Effector memory CD4-positive, alpha-beta T cell (primary cell): Measurements from ENCODE around the gene ATG9B.

Source experiments
- DNase-seq, 3 donors: peaks; one replicate each; pipeline ENCODE4 v3.0.0-alpha.2; 2020
- H3K27ac ChIP-seq: 2 replicates; pipeline ENCODE4 v1.7.0; 2013; ENCODE audit warnings: mild to moderate bottlenecking, low read length, moderate library complexity; ENCODE audit not compliant: insufficient read depth, poor library complexity, severe bottlenecking
- H3K27me3 ChIP-seq: replicated peaks from 2 replicates; pipeline ENCODE4 v1.7.0; 2013; ENCODE audit warnings: mild to moderate bottlenecking, low read length; ENCODE audit not compliant: insufficient read depth, control insufficient read depth, poor library complexity, severe bottlenecking
- H3K36me3 ChIP-seq: 2 replicates; pipeline ENCODE4 v1.7.0; 2013; ENCODE audit warnings: mild to moderate bottlenecking, low read length, moderate library complexity; ENCODE audit not compliant: control insufficient read depth, insufficient read depth
- H3K4me1 ChIP-seq: 2 replicates; pipeline ENCODE4 v1.7.0; 2013; ENCODE audit warnings: low read length, mild to moderate bottlenecking; ENCODE audit not compliant: control insufficient read depth, insufficient read depth, poor library complexity, severe bottlenecking
- H3K4me3 ChIP-seq: 2 replicates; pipeline ENCODE4 v1.7.0; 2013; ENCODE audit warnings: low read length, low read depth, mild to moderate bottlenecking; ENCODE audit not compliant: insufficient read depth, poor library complexity, severe bottlenecking
- H3K9me3 ChIP-seq: 2 replicates; pipeline ENCODE4 v1.7.0; 2013; ENCODE audit warnings: mild to moderate bottlenecking, low read length, moderate library complexity; ENCODE audit not compliant: control insufficient read depth

Gene ATG9B

DNA sequence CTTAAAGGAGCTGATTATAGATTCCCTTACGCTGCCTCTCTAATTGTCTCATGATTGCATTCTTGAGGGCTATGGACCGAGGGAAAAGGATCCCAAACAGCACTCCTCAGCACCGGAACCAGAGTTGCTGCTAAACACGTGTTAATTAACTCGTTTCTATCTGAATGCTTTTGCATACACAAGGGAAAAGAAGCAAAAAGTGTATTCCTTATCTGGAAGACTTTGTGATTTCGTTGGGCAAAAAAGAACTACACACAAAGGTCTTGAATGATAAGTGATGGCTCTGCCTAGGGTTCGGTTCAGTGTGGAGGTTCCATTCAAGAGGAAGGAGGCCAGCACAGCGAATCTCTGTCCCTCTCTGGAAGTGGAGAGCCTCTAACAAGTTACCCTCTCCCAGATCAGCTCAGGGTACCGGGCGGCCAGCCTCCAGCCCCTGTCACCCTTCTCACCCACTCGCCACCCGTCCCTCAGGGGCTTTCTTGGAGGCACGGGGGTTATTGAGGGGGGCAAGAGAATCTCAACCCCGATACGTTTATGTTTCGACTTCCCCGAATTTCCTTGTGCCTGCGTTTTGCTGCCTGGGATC lies 34.6 kb upstream of the ATG9B start:
- no peaks in the 10 kb centered on the region for H3K27me3 ChIP-seq
- H3K4me1 ChIP-seq, result peaks cover 29% of the 10 kb centered on the region
- peak overlapping the region; percentile 77 for H3K27ac ChIP-seq
- peaks cover 5% of the 10 kb centered on the region for H3K36me3 ChIP-seq
- no peak for DNase-seq
- H3K9me3 ChIP-seq, result no peaks in the 10 kb centered on the region
- peak overlapping the region; percentile 66 for H3K4me3 ChIP-seq

DNA sequence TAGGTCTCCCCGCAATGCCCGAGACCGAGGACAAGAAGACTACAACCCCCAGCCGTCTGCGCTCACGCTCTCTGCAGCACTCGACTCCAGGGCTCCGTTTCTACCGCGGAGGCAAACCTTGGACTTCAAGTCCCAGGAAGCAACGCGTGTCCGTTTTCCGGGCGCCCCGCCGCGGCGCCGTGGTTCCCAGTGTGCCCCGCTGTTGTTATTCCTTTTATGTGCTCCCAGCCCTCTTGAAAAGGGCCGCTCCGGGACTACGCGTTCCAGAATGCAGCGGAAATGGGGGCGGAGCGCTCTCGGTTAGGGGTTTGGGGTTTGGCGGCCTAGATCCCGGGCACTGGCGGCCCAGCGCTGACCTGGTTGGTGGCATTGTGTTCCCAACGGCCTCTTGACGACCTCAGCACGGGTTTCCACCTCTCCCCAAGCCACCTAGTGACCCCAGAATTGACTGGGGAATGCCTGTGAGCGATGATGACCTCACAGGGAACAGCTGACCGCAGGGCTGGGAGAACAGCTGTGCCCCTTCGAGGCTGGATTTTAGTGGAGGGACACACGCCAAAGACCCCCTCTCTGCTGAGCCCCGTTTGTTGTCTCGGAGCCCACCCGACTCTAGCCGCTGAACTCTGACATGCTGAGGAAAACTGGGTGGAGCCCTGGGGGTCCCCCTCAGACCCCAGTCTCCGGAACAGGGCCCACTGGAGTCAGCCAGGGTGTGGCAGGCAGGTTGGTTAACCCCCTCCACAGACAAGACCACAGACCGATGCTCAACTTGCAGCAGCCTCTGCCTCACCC lies 33.9 kb upstream of the ATG9B start:
- peaks cover 29% of the 10 kb centered on the region for H3K4me1 ChIP-seq
- DNase-seq, result peak; percentile 92 to 97 (median 97)
- no peaks in the 10 kb centered on the region for H3K27me3 ChIP-seq
- H3K9me3 ChIP-seq, result no peaks in the 10 kb centered on the region
- peak overlapping the region; percentile 66 for H3K4me3 ChIP-seq
- H3K27ac ChIP-seq, result peak overlapping the region; percentile 77
- H3K36me3 ChIP-seq, result peaks cover 3% of the 10 kb centered on the region

DNA sequence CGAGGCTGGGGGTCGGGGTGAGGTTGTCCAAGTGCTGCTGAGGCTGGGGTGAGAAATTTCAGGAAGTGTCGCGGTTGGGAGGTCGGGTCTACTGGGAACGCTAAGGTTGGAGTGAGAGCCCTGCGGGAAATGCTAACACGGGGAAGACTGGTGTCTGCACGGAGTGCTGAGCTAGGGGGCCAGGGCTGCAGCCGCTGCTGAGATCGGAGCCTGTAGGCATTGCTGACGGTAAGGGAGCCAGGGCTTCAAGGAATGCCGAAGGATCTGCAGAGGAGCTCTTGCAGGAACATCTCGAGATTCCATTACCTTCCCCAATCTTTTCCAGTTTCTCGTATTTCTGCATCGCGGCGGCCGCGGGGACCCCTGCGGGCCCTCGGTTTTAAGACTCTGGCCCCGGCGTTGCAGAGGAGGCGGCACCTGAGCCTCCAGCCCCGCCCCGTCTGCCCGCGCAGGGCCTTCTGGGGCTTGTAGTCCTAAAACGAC lies 33.3 kb upstream of the ATG9B start, which contains the start of gene CDK5:
TSS of gene CDK5 (minus strand) at position 392 of the 483 bp plus-strand sequence. CDS start at position 343, 49 bp downstream.
- Histone ChIP-seq H3K9me3 (no peaks in the 10 kb centered on the region), H3K4me3 (peak within 1 kb of the TSS; percentile 66), H3K4me1 (peaks cover 29% of the 10 kb centered on the region), H3K27me3 (no peaks in the 10 kb centered on the region), H3K27ac (peak within 1 kb of the TSS; percentile 77), H3K36me3 (peaks cover 2% of the 10 kb centered on the region)
- no peak for DNase-seq

DNA sequence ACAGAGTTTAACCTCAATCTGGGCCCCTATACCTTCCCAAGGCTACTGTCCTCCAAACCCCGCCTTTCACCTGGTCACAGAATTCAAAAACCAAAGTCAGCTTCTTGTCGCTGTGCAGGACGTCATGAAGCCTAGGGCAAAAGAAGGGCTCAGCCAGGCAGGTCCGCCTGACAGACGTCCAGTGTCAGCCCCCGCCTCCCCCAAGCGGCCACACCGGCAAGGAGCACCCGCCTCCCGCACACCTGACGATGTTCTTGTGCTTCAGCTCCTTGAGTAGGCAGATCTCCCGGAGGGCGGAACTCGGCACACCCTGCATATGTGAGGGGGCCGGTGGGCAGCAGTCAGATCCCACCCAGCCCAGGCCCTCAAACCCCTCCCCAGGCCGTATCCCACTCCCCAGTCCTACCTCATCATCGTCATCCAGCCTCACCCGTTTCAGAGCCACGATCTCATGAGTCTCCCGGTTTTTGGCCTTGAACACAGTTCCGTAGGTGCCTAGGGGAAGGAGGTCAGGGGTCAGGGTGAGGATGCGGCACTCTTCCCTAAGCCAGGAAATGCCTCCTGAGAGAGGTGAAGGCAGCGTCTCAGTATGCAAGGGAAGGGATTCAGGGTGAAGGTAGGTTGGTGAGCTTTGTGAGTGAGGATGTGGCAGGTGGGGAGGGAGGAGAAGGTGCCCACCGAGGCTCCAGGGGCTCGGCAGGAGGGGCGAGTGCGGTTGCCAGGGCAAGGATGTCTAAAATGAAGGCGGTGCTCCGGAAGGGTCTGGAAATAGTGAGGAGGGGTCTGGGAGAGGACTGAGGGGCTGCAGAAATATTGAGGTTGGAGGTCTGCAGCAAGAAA lies 32.6 kb upstream of the ATG9B start:
- Histone ChIP-seq H3K27ac (no peak overlapping the region), H3K4me3 (peak overlapping the region; percentile 66), H3K9me3 (no peaks in the 10 kb centered on the region), H3K4me1 (peaks cover 29% of the 10 kb centered on the region), H3K36me3 (no peaks in the 10 kb centered on the region), H3K27me3 (no peaks in the 10 kb centered on the region)
- no peak for DNase-seq

DNA sequence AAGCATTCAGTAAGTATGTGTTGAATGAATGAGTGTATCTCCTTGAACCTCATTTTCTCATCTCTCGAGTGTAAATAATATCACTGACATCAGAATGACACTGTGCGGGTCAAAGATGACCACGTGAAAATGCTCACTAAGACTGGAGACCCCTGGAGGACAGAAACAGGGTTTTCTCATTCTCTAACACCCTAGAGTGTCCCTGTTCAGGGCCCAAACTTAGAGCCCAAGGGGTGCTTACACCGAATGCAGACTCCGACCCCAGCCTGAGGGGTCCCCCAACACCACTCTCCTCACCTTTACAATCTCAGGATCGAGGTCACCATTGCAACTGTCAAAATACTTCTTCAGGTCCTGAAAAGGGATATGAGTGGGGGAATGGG lies 32.0 kb upstream of the ATG9B start:
- Histone ChIP-seq H3K4me3 (no peak overlapping the region), H3K9me3 (no peaks in the 10 kb centered on the region), H3K27me3 (no peaks in the 10 kb centered on the region), H3K4me1 (peaks cover 29% of the 10 kb centered on the region), H3K27ac (no peak overlapping the region), H3K36me3 (no peaks in the 10 kb centered on the region)
- no peak for DNase-seq

DNA sequence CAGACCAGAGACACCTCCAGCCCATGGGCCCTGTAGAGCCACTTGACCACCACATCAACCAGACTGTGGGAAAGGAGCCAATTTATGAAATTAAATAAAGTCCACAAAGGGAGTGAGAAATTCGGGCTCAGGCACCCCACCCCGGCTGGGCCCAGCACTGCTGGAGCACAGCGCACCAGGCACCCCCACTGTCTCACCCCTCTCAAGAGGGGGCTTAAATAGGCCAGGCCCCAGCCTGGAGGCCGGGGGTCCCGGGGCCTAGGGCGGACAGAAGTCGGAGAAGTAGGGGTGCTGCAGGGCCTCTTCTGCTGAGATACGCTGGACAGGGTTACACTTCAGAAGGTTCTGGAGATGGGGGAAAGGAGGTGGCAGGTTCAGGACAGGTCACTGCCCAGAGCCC lies 29.5 kb upstream of the ATG9B start:
- Histone ChIP-seq H3K36me3 (no peaks in the 10 kb centered on the region), H3K4me3 (no peak overlapping the region), H3K27ac (no peak overlapping the region), H3K9me3 (no peaks in the 10 kb centered on the region), H3K4me1 (peaks cover 20% of the 10 kb centered on the region), H3K27me3 (no peaks in the 10 kb centered on the region)
- no peak for DNase-seq

DNA sequence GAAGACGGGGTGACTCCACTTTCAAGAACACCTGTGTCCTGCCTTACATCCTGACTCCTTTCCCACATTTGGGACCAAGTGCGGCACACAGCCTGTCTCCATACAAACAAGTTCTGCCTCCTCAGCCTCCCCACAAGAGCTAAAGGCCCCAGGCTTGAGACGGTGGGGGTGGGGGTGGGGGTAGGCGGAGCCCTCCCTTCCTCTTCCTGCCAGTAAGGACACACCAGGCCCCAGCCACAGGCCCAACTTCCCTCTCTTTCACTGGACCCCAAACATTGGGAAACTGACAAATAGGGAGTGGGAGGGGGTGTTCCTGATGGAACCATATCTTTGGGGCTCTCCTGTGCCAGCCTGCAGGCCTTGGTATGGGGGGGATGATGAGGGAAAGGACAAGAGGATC lies 28.8 kb upstream of the ATG9B start:
- H3K4me3 ChIP-seq, result no peak overlapping the region
- H3K27me3 ChIP-seq, result no peaks in the 10 kb centered on the region
- no peak for DNase-seq

DNA sequence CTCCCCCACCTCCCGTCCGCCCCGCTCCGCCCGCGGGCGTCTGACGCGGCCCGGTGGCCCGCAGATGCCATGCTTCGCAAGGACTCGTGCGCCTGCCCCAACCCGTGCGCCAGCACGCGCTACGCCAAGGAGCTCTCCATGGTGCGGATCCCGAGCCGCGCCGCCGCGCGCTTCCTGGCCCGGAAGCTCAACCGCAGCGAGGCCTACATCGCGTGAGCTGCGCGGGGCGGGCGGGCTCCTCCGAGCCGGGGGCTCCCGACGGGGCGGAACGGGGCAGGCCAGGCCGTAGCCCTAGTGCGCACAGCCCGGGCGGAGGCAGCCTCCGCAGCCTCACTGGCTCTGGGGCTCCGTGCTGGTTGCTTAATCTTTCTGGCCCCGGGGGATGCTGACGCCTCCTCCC lies 26.8 kb upstream of the ATG9B start:
- no peaks in the 10 kb centered on the region for H3K27me3 ChIP-seq
- H3K27ac ChIP-seq, result no peak overlapping the region
- peaks cover 6% of the 10 kb centered on the region for H3K4me1 ChIP-seq
- H3K36me3 ChIP-seq, result peaks cover 5% of the 10 kb centered on the region
- H3K9me3 ChIP-seq, result no peaks in the 10 kb centered on the region
- peak; percentile 27 to 35 (median 31) for DNase-seq
- H3K4me3 ChIP-seq, result no peak overlapping the region

More for the DNA sequence above, 28.8 kb upstream of the ATG9B start:
- Histone ChIP-seq H3K9me3 (no peaks in the 10 kb centered on the region), H3K4me1 (peaks cover 14% of the 10 kb centered on the region), H3K36me3 (no peaks in the 10 kb centered on the region), H3K27ac (no peak overlapping the region)

DNA sequence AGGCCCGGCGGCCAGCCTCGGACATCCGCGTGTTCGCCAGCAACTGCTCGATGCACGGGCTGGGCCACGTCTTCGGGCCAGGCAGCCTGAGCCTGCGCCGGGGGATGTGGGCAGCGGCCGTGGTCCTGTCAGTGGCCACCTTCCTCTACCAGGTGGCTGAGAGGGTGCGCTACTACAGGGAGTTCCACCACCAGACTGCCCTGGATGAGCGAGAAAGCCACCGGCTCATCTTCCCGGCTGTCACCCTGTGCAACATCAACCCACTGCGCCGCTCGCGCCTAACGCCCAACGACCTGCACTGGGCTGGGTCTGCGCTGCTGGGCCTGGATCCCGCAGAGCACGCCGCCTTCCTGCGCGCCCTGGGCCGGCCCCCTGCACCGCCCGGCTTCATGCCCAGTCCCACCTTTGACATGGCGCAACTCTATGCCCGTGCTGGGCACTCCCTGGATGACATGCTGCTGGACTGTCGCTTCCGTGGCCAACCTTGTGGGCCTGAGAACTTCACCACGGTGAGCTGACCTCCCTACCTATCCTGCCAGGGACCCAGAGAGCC lies 24.7 kb upstream of the ATG9B start:
- peaks cover 16% of the 10 kb centered on the region for H3K36me3 ChIP-seq
- no peaks in the 10 kb centered on the region for H3K27me3 ChIP-seq
- peaks cover 6% of the 10 kb centered on the region for H3K4me1 ChIP-seq
- no peak overlapping the region for H3K27ac ChIP-seq
- DNase-seq, result no peak
- H3K4me3 ChIP-seq, result no peak overlapping the region
- H3K9me3 ChIP-seq, result no peaks in the 10 kb centered on the region
